Mesendoderm (in vitro differentiated cells): ENCODE data around the gene TRAPPC1.

Source experiments
- DNase-seq: peaks from one replicate; pipeline ENCODE4 v3.0.0; 2013
- H2AK5ac ChIP-seq: 2 replicates; pipeline ENCODE4 v1.6.1; 2013; ENCODE audit warnings: low read length, inconsistent platforms
- H2BK120ac ChIP-seq: 2 replicates; pipeline ENCODE4 v1.6.1; 2013; ENCODE audit warnings: low read depth, mild to moderate bottlenecking, low read length, moderate library complexity, mixed read lengths
- H2BK15ac ChIP-seq: replicated peaks from 2 replicates; pipeline ENCODE4 v1.6.1; 2013; ENCODE audit warnings: low read depth, mild to moderate bottlenecking, moderate library complexity
- H2BK5ac ChIP-seq: 2 replicates; pipeline ENCODE4 v1.6.1; 2013; ENCODE audit warnings: low read length, inconsistent platforms
- H3K18ac ChIP-seq: 2 replicates; pipeline ENCODE4 v1.6.1; 2013; ENCODE audit warnings: mild to moderate bottlenecking, low read length, mixed read lengths
- H3K23ac ChIP-seq: one replicate; pipeline ENCODE4 v1.6.1; 2013; ENCODE audit warnings: low read length
- H3K27ac ChIP-seq: 2 replicates; pipeline ENCODE4 v1.5.1; 2013; ENCODE audit warnings: low read depth, mild to moderate bottlenecking, inconsistent platforms, low read length, moderate library complexity
- H3K27me3 ChIP-seq: 2 replicates; pipeline ENCODE4 v1.6.1; 2013; ENCODE audit warnings: low read length, control low read depth, mild to moderate bottlenecking, inconsistent platforms; ENCODE audit not compliant: insufficient read depth, poor library complexity
- H3K36me3 ChIP-seq: 2 replicates; pipeline ENCODE4 v1.6.1; 2013; ENCODE audit warnings: low read length, inconsistent platforms; ENCODE audit not compliant: control insufficient read depth, insufficient read depth
- H3K4ac ChIP-seq: one replicate; pipeline ENCODE4 v1.6.1; 2013; ENCODE audit warnings: low read depth, mild to moderate bottlenecking, low read length, moderate library complexity
- H3K4me1 ChIP-seq: 2 replicates; pipeline ENCODE4 v1.6.1; 2013; ENCODE audit warnings: low read depth, low read length, inconsistent platforms; ENCODE audit not compliant: control insufficient read depth
- H3K4me2 ChIP-seq: 2 replicates; pipeline ENCODE4 v1.6.1; 2013; ENCODE audit warnings: low read length
- H3K4me3 ChIP-seq: 2 replicates; pipeline ENCODE4 v1.5.1; 2013; ENCODE audit warnings: mild to moderate bottlenecking, low read length
- H3K56ac ChIP-seq: one replicate; pipeline ENCODE4 v1.6.1; 2013; ENCODE audit warnings: low read length
- H3K79me1 ChIP-seq: 2 replicates; pipeline ENCODE4 v1.6.1; 2013; ENCODE audit warnings: low read length, inconsistent platforms
- H3K79me2 ChIP-seq: 2 replicates; pipeline ENCODE4 v1.6.1; 2013; ENCODE audit warnings: mild to moderate bottlenecking, low read length; ENCODE audit not compliant: control insufficient read depth, insufficient read depth
- H3K9ac ChIP-seq: 2 replicates; pipeline ENCODE4 v1.6.1; 2013; ENCODE audit warnings: low read length, inconsistent platforms
- H4K5ac ChIP-seq: one replicate; pipeline ENCODE4 v1.6.1; 2013; ENCODE audit warnings: low read length
- H4K8ac ChIP-seq: one replicate; pipeline ENCODE4 v1.6.1; 2013; ENCODE audit warnings: low read depth, mild to moderate bottlenecking, control low read depth, low read length, moderate library complexity
- WGBS: extraction: QIAGEN DNeasy Blood & Tissue Kit; methylation state at CpG from one replicate; pipeline ENCODE4 v1.1.7; 2013; ENCODE audit warnings: low lambda C conversion rate, missing lambda C conversion rate; ENCODE audit not compliant: insufficient coverage; ENCODE audit errors: extremely low coverage; 5-methylcytosine and 5-hydroxymethylcytosine counted together

Gene TRAPPC1

GRCh38 chr17:7897090-7897489, 34.7 kb downstream of the TRAPPC1 start:
- no peak overlapping the region for H3K56ac ChIP-seq
- H2BK120ac ChIP-seq = no peak overlapping the region
- H3K4me2 ChIP-seq = no peak overlapping the region
- H3K79me2 ChIP-seq = no peaks in the 10 kb centered on the region
- H2AK5ac ChIP-seq = no peak overlapping the region
- H3K9ac ChIP-seq = no peak overlapping the region
- no peak overlapping the region for H3K4ac ChIP-seq
- H4K8ac ChIP-seq = no peak overlapping the region
- no peak for DNase-seq
- no peak overlapping the region for H3K23ac ChIP-seq
- H3K79me1 ChIP-seq = no peaks in the 10 kb centered on the region
- WGBS = no CpG with 5 or more reads among the region's 13 CpGs
- no peak overlapping the region for H2BK15ac ChIP-seq
- peaks cover 6% of the 10 kb centered on the region for H3K36me3 ChIP-seq
- no peaks in the 10 kb centered on the region for H3K4me1 ChIP-seq
- no peak overlapping the region for H3K4me3 ChIP-seq
- H3K27me3 ChIP-seq = no peaks in the 10 kb centered on the region
- no peak overlapping the region for H3K27ac ChIP-seq
- H4K5ac ChIP-seq = no peak overlapping the region
- no peak overlapping the region for H3K18ac ChIP-seq
- no peak overlapping the region for H2BK5ac ChIP-seq

DNA sequence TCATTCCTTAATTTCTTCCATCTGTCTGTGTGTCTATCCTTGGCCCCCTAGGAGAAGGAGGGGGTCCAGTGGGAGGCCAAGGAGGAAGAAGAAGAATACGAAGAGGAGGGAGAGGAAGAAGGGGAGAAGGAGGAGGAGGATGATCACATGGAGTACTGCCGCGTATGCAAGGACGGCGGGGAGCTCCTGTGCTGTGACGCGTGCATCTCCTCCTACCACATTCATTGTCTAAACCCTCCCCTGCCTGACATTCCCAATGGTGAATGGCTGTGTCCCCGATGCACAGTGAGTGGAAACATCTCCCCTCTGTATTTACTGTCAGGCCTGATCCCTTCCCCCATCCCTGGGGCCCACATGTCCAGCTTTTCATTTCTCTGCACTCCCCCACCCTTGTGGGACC, 36.9 kb downstream of the TRAPPC1 start:
- Histone ChIP-seq H3K4me3 (no peak overlapping the region), H3K79me2 (no peaks in the 10 kb centered on the region), H3K4me2 (no peak overlapping the region), H3K36me3 (peaks cover 6% of the 10 kb centered on the region), H3K4ac (no peak overlapping the region), H3K9ac (no peak overlapping the region), H3K79me1 (no peaks in the 10 kb centered on the region), H2BK120ac (no peak overlapping the region), H2AK5ac (no peak overlapping the region), H3K23ac (no peak overlapping the region), H3K18ac (no peak overlapping the region), H2BK15ac (no peak overlapping the region), H4K5ac (no peak overlapping the region), H3K4me1 (no peaks in the 10 kb centered on the region), H2BK5ac (no peak overlapping the region), H3K27ac (no peak overlapping the region), H3K27me3 (no peaks in the 10 kb centered on the region), H4K8ac (no peak overlapping the region), H3K56ac (no peak overlapping the region)
- DNase-seq = no peak
- WGBS = no CpG with 5 or more reads among the region's 8 CpGs

DNA sequence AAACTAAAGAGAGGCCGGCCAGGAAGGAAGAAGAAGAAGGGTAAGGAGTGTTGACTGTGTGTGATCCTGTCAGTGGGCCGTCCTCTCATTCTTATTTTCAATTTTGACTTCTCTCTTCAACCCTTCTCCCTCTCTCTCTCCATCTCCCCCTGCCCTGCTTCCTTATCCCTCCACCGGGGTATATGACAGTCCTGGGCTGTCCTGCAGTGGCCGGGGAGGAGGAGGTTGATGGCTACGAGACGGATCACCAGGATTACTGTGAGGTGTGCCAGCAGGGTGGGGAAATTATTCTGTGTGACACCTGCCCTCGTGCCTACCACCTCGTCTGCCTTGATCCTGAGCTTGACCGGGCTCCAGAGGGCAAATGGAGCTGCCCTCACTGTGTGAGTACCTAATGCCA, 37.5 kb downstream of the TRAPPC1 start:
- H3K4me2 ChIP-seq = no peak overlapping the region
- no peak overlapping the region for H2BK120ac ChIP-seq
- no CpG with 5 or more reads among the region's 9 CpGs for WGBS
- no peak overlapping the region for H2BK5ac ChIP-seq
- H3K27me3 ChIP-seq = no peaks in the 10 kb centered on the region
- no peaks in the 10 kb centered on the region for H3K79me2 ChIP-seq
- no peak overlapping the region for H3K56ac ChIP-seq
- H3K79me1 ChIP-seq = no peaks in the 10 kb centered on the region
- no peak overlapping the region for H2AK5ac ChIP-seq
- H3K4ac ChIP-seq = no peak overlapping the region
- H3K9ac ChIP-seq = no peak overlapping the region
- H4K5ac ChIP-seq = no peak overlapping the region
- H3K36me3 ChIP-seq = peaks cover 6% of the 10 kb centered on the region
- no peak overlapping the region for H3K27ac ChIP-seq
- H3K4me3 ChIP-seq = no peak overlapping the region
- no peak overlapping the region for H3K23ac ChIP-seq
- no peak overlapping the region for H2BK15ac ChIP-seq
- H4K8ac ChIP-seq = no peak overlapping the region
- H3K4me1 ChIP-seq = no peaks in the 10 kb centered on the region
- no peak overlapping the region for H3K18ac ChIP-seq
- DNase-seq = no peak

DNA sequence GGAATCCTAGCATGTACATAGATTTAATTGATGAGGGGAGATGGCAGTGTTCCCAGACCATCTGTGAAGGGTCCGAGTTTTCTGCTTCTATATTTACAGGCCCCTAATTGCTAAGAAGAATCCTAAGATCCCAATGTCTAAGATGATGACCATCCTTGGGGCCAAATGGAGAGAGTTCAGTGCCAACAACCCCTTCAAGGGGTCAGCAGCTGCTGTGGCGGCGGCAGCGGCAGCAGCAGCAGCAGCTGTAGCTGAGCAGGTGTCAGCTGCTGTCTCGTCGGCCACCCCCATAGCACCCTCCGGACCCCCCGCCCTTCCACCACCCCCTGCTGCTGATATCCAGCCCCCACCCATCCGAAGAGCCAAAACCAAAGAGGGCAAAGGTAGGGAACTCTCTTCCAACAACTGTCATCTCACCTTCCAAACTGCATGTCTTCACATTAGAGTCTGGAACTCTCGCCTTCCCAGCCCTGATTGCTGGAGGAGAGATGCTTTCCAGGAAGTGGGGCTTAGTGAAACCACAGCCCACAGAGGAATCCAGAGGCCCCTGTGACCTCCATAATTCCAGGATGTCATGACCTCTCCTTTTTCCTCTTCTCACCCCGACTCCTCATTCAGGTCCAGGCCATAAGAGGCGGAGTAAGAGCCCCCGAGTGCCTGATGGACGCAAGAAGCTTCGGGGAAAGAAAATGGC, 38.4 kb downstream of the TRAPPC1 start:
- Histone ChIP-seq H3K27me3 (no peaks in the 10 kb centered on the region), H2BK15ac (no peak overlapping the region), H4K5ac (no peak overlapping the region), H2BK5ac (no peak overlapping the region), H2AK5ac (no peak overlapping the region), H3K4me3 (no peak overlapping the region), H3K56ac (no peak overlapping the region), H2BK120ac (no peak overlapping the region), H4K8ac (no peak overlapping the region), H3K36me3 (peaks cover 6% of the 10 kb centered on the region), H3K79me1 (peaks cover 3% of the 10 kb centered on the region), H3K4ac (no peak overlapping the region), H3K18ac (no peak overlapping the region), H3K27ac (no peak overlapping the region), H3K4me2 (no peak overlapping the region), H3K4me1 (peaks cover 6% of the 10 kb centered on the region), H3K79me2 (peaks cover 1% of the 10 kb centered on the region), H3K9ac (no peak overlapping the region), H3K23ac (no peak overlapping the region)
- WGBS = no CpG with 5 or more reads among the region's 15 CpGs
- no peak for DNase-seq

- H3K27ac ChIP-seq = no peak overlapping the region
- no peaks in the 10 kb centered on the region for H3K27me3 ChIP-seq
- H3K4me3 ChIP-seq = no peak overlapping the region
- H2AK5ac ChIP-seq = no peak overlapping the region
- no peak overlapping the region for H3K18ac ChIP-seq
- no CpG with 5 or more reads among the region's 11 CpGs for WGBS
- no peak overlapping the region for H3K4ac ChIP-seq
- peaks cover 13% of the 10 kb centered on the region for H3K4me1 ChIP-seq
- H3K79me2 ChIP-seq = peaks cover 1% of the 10 kb centered on the region
- no peak overlapping the region for H3K23ac ChIP-seq
- peaks cover 3% of the 10 kb centered on the region for H3K36me3 ChIP-seq
- peaks cover 3% of the 10 kb centered on the region for H3K79me1 ChIP-seq
- H2BK5ac ChIP-seq = no peak overlapping the region
- no peak overlapping the region for H3K4me2 ChIP-seq
- peak overlapping the region; percentile 27 for H3K9ac ChIP-seq
- DNase-seq = peak; percentile 57
- peak overlapping the region; percentile 49 for H3K56ac ChIP-seq
- H4K8ac ChIP-seq = no peak overlapping the region
- H2BK120ac ChIP-seq = no peak overlapping the region
- H2BK15ac ChIP-seq = no peak overlapping the region
- H4K5ac ChIP-seq = no peak overlapping the region
These were observed 42.4 kb downstream of the TRAPPC1 start for GRCh38 chr17:7889166-7889955.
